C4-2B (cell line): ENCODE measurements around the gene ABHD17A.

Experiments
- CTCF ChIP-seq: fragments of 450-650 bp; conservative IDR thresholded peaks from 2 replicates; pipeline ENCODE4 v1.5.1; 2017; ENCODE audit warnings: mild to moderate bottlenecking
- ZFX ChIP-seq: fragments of 450-650 bp; IDR thresholded peaks from 2 replicates; pipeline ENCODE4 v1.6.1; 2017

GRCh38 chr19:1910177-1910576, 24.9 kb upstream of the ABHD17A start:
- TF ChIP-seq CTCF (no peak), ZFX (no peak)
